ENCODE results near the gene CRB3.

GRCh38 chr19:6452899-6453298 is 11.2 kb upstream of the CRB3 start:
- TF ChIP-seq REST (IDR thresholded peaks at IDR 0.05; ENCODE audit: insufficient read depth in 1 of 2, low read depth in 2 of 2, low read length in 2 of 2) (no peak), TAF1 (IDR thresholded peaks at IDR 0.05; ENCODE audit: borderline replicate concordance, insufficient read depth, low read length) (no peak)
